ENCODE data around the gene COL6A1.

COL6A1 gene

GRCh38 chr21:46052703-46053651, 71.4 kb downstream of the COL6A1 start:
- DNase-seq = no peak

GRCh38 chr21:46054031-46054430, 72.5 kb downstream of the COL6A1 start:
- DNase-seq = no peak

- DNase-seq = no peak
These were observed 72.9 kb downstream of the COL6A1 start for GRCh38 chr21:46054451-46054881.

Measured in hippocampal formation (tissue), 2 donors.